B cell (primary cell): ENCODE measurements around the gene AMDHD2. TPM values are rescaled to one million over a fixed set of nuclear protein-coding genes. Genes with fewer than 3 reads are reported as not detected.

Experiments used
- ATAC-seq: fragments of 200-7000 bp; cut with Tn5 transposase; one replicate; pipeline ENCODE4 v1.10.0; 2021; ENCODE audit warnings: low read depth, mild to moderate bottlenecking, moderate number of reproducible peaks, moderate library complexity
- CTCF ChIA-PET: fragments of 350-600 bp; sonication (Branson Sonifier 250); formaldehyde crosslinking; loops from one replicate; lab custom pipeline; 2021; ENCODE audit warnings: antibody characterized with exemption, inconsistent platforms; lab: Charles Lee
- POLR2A ChIA-PET: fragments of 350-600 bp; sonication (Branson Sonifier 250); formaldehyde crosslinking; loops from one replicate; lab custom pipeline; 2021; ENCODE audit warnings: antibody characterized with exemption; lab: Charles Lee
- DNase-seq: peaks from one replicate; pipeline ENCODE4 v3.0.0; 2013
- H2AFZ ChIP-seq: 2 replicates; pipeline ENCODE4 v1.6.1; 2012; ENCODE audit warnings: mild to moderate bottlenecking, low read depth, low read length; ENCODE audit not compliant: insufficient read depth, poor library complexity, severe bottlenecking
- H3K27ac ChIP-seq, 2 donors: 1 replicate in 1 of 2; 2 replicates in 1 of 2; pipeline ENCODE4 v1.5.1; 2012 to 2013; ENCODE audit warnings: low read length in 2 of 2, mild to moderate bottlenecking in 2 of 2, moderate library complexity in 1 of 2
- H3K27me3 ChIP-seq, 4 experiments: fragments of 200-600 bp in 1 of 4; sonication (generic) in 1 of 4; replicated peaks in 1 of 4; 1 replicate in 2 of 4; 2 replicates in 2 of 4; pipeline versions ENCODE4 v1.6.1 to v1.7.0; 2013 to 2016; ENCODE audit warnings: low read length in 3 of 4, mild to moderate bottlenecking in 2 of 4, mixed read lengths in 1 of 4, moderate library complexity in 1 of 4; ENCODE audit not compliant: insufficient read depth in 4 of 4, control insufficient read depth in 3 of 4; ENCODE audit errors: control extremely low read depth in 1 of 4
- H3K36me3 ChIP-seq, 2 experiments: replicated peaks in 1 of 2; 1 replicate in 1 of 2; 2 replicates in 1 of 2; pipeline versions ENCODE4 v1.6.1 to v1.7.1; 2013; ENCODE audit warnings: low read length in 1 of 2; ENCODE audit not compliant: insufficient read depth in 2 of 2, control insufficient read depth in 1 of 2; ENCODE audit errors: control extremely low read depth in 1 of 2, extremely low read depth in 1 of 2
- H3K4me1 ChIP-seq, 2 donors: fragments of 200-600 bp in 1 of 2; sonication (generic) in 1 of 2; 1 replicate in 1 of 2; 2 replicates in 1 of 2; pipeline versions ENCODE4 v1.5.1 to v1.6.1; 2013 to 2017; ENCODE audit warnings: low read length in 2 of 2; ENCODE audit not compliant: control insufficient read depth in 2 of 2, insufficient read depth in 2 of 2
- H3K4me2 ChIP-seq: replicated peaks from 2 replicates; pipeline ENCODE3; 2012; ENCODE audit warnings: mild to moderate bottlenecking, low read depth, low read length; ENCODE audit not compliant: poor library complexity, severe bottlenecking
- H3K4me3 ChIP-seq, 5 experiments: fragments of 200-600 bp in 1 of 5; sonication (generic) in 1 of 5; 1 replicate in 3 of 5; 2 replicates in 2 of 5; pipeline versions ENCODE4 v1.5.1 to v1.7.0; 2011 to 2016; ENCODE audit warnings: low read length in 4 of 5, mild to moderate bottlenecking in 4 of 5, low read depth in 2 of 5, control low read depth in 1 of 5, moderate library complexity in 1 of 5; ENCODE audit not compliant: insufficient read depth in 1 of 5; ENCODE audit errors: control extremely low read depth in 1 of 5, extremely low read depth in 1 of 5
- H3K79me2 ChIP-seq: fragments of 200-600 bp; sonication (generic); one replicate; pipeline ENCODE4 v1.6.0; 2016; ENCODE audit warnings: low read length; ENCODE audit not compliant: control insufficient read depth, insufficient read depth
- H3K9ac ChIP-seq: fragments of 200-600 bp; sonication (generic); 2 replicates; pipeline ENCODE4 v1.6.1; 2017; ENCODE audit warnings: mild to moderate bottlenecking, low read length, moderate library complexity
- H3K9me3 ChIP-seq, 3 donors: one replicate each; pipeline versions ENCODE4 v1.6.1 to v1.7.1; 2013; ENCODE audit warnings: low read length in 2 of 3; ENCODE audit not compliant: control insufficient read depth in 2 of 3, insufficient read depth in 1 of 3; ENCODE audit errors: control extremely low read depth in 1 of 3
- H4K20me1 ChIP-seq: 2 replicates; pipeline ENCODE4 v1.6.0; 2012; ENCODE audit warnings: mild to moderate bottlenecking, low read length; ENCODE audit not compliant: insufficient read depth, control insufficient read depth, poor library complexity, severe bottlenecking
- H3K27ac Mint-ChIP-seq: one replicate; pipeline ENCODE4 v1.8.0; 2021; ENCODE audit warnings: mixed read lengths
- H3K27me3 Mint-ChIP-seq: one replicate; pipeline ENCODE4 v1.8.0; 2021; ENCODE audit warnings: mixed read lengths
- H3K4me1 Mint-ChIP-seq: one replicate; pipeline ENCODE4 v1.8.0; 2021; ENCODE audit warnings: mixed read lengths
- H3K4me3 Mint-ChIP-seq: one replicate; pipeline ENCODE4 v1.8.0; 2021; ENCODE audit warnings: mixed read lengths
- H3K9me3 Mint-ChIP-seq: one replicate; pipeline ENCODE4 v1.8.0; 2022; ENCODE audit warnings: mixed read lengths; ENCODE audit not compliant: insufficient read depth
- EZH2 ChIP-seq: IDR thresholded peaks from 2 replicates; pipeline ENCODE4 v1.6.1; 2012; ENCODE audit warnings: borderline replicate concordance, low read depth, mild to moderate bottlenecking, moderate library complexity, low read length; ENCODE audit not compliant: insufficient read depth, poor library complexity, severe bottlenecking
- WGBS: methylation state at CpG from one replicate; pipeline ENCODE4 v1.1.5; 2013; ENCODE audit warnings: missing lambda C conversion rate; ENCODE audit not compliant: insufficient coverage; 5-methylcytosine and 5-hydroxymethylcytosine counted together
- intact Hi-C: fragments of 100-400 bp; cut with micrococcal nuclease; formaldehyde crosslinking; loops from one replicate; pipeline ENCODE4 v1.10.0; 2022
- polyA plus RNA-seq: library from polyadenylated mRNA; depleted of rRNA; stranded (reverse); fragments of >200 nt; gene quantifications from 2 replicates; pipeline ENCODE4 v1.2.3, GENCODE V29; 2012
- total RNA-seq, 2 donors: library from RNA; stranded (reverse); fragments of 120-200 nt in 1 of 2; gene quantifications; 1 replicate in 1 of 2; 2 replicates in 1 of 2; pipeline versions ENCODE4 v1.2.3 to v1.2.4, GENCODE V29; 2013 to 2022
- TF ChIP-seq, protein P1 (sequence below): fragments of 200-600 bp; IDR thresholded peaks from one replicate; pipeline ENCODE4 v1.8.0; 2022; ENCODE audit warnings: antibody characterized with exemption, mild to moderate bottlenecking

Gene AMDHD2
- total and polyA plus RNA-seq, 2 donors (not counting 1 experiment from before 2014, with no cell fraction given): 133 to 209 TPM

- WGBS: no CpG with 5 or more reads among the region's 5 CpGs
- peaks cover 0 to 6% of the 10 kb centered on the region in 2 experiments for H3K36me3 ChIP-seq
- DNase-seq (no peak), ATAC-seq (no peak)
- intact Hi-C loops: no loop called here
- TF ChIP-seq, protein P1, sequence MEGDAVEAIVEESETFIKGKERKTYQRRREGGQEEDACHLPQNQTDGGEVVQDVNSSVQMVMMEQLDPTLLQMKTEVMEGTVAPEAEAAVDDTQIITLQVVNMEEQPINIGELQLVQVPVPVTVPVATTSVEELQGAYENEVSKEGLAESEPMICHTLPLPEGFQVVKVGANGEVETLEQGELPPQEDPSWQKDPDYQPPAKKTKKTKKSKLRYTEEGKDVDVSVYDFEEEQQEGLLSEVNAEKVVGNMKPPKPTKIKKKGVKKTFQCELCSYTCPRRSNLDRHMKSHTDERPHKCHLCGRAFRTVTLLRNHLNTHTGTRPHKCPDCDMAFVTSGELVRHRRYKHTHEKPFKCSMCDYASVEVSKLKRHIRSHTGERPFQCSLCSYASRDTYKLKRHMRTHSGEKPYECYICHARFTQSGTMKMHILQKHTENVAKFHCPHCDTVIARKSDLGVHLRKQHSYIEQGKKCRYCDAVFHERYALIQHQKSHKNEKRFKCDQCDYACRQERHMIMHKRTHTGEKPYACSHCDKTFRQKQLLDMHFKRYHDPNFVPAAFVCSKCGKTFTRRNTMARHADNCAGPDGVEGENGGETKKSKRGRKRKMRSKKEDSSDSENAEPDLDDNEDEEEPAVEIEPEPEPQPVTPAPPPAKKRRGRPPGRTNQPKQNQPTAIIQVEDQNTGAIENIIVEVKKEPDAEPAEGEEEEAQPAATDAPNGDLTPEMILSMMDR: no peak
- no peak for TF ChIP-seq EZH2
- H3K27ac Mint-ChIP-seq: no peak overlapping the region
- H3K27ac ChIP-seq: no peak overlapping the region
- ChIA-PET CTCF (interaction anchor here (1.0 kb wide), 1 partner anchor 300 kb away, joined by 4 read pairs; no protein-coding TSS in a partner anchor), POLR2A (interaction anchor here (0.7 kb wide), 1 partner anchor 250 kb away, joined by 3 read pairs; no protein-coding TSS in a partner anchor)
- no peak overlapping the region for H3K4me2 ChIP-seq
- no peaks in the 10 kb centered on the region for H3K4me1 ChIP-seq
- H3K9me3 ChIP-seq: no peaks in the 10 kb centered on the region
- no peak overlapping the region for H3K4me3 ChIP-seq
- no peak overlapping the region for H3K9ac ChIP-seq
- no peaks in the 10 kb centered on the region for H3K9me3 Mint-ChIP-seq
- no peaks in the 10 kb centered on the region for H3K27me3 Mint-ChIP-seq
- H3K27me3 ChIP-seq: no peaks in the 10 kb centered on the region
- no peaks in the 10 kb centered on the region for H3K4me1 Mint-ChIP-seq
- peaks cover 16% of the 10 kb centered on the region for H3K79me2 ChIP-seq
- no peak overlapping the region for H3K4me3 Mint-ChIP-seq
- no peaks in the 10 kb centered on the region for H4K20me1 ChIP-seq
- H2AFZ ChIP-seq: no peak overlapping the region
Measured at GRCh38 chr16:2494616-2495015, 25.6 kb upstream of the AMDHD2 start.

- no peak for ATAC-seq
- 97% methylated on average over 5 of the region's 5 CpGs for WGBS
- H3K36me3 ChIP-seq: peaks cover 0 to 6% of the 10 kb centered on the region in 2 experiments
Measured at GRCh38 chr16:2495041-2495440, 25.1 kb upstream of the AMDHD2 start.

More at GRCh38 chr16:2495041-2495440, 25.1 kb upstream of the AMDHD2 start:
- intact Hi-C loops: no loop called here
- no peak overlapping the region for H3K9ac ChIP-seq
- peaks cover 12% of the 10 kb centered on the region for H3K79me2 ChIP-seq
- H3K27ac Mint-ChIP-seq: no peak overlapping the region
- no peaks in the 10 kb centered on the region for H4K20me1 ChIP-seq
- CTCF ChIA-PET: no interaction called here
- DNase-seq: no peak
- no peaks in the 10 kb centered on the region for H3K9me3 Mint-ChIP-seq
- TF ChIP-seq EZH2: no peak
- TF ChIP-seq, protein P1: no peak
- H3K4me2 ChIP-seq: no peak overlapping the region
- no peaks in the 10 kb centered on the region for H3K4me1 ChIP-seq
- H3K4me1 Mint-ChIP-seq: no peaks in the 10 kb centered on the region
- no peaks in the 10 kb centered on the region for H3K27me3 Mint-ChIP-seq
- H3K9me3 ChIP-seq: no peaks in the 10 kb centered on the region
- no peak overlapping the region for H3K4me3 Mint-ChIP-seq
- no peak overlapping the region for H3K4me3 ChIP-seq
- POLR2A ChIA-PET: interaction anchor here (0.7 kb wide), 1 partner anchor 250 kb away, joined by 3 read pairs; no protein-coding TSS in a partner anchor
- H3K27ac ChIP-seq: no peak overlapping the region
- no peak overlapping the region for H2AFZ ChIP-seq
- no peaks in the 10 kb centered on the region for H3K27me3 ChIP-seq
